Neural cell (in vitro differentiated cells): Measurements from ENCODE around the gene MED15. TPM values are rescaled to one million over a fixed set of nuclear protein-coding genes. Genes with fewer than 3 reads are reported as not detected.

Experiments used
- H2AFZ ChIP-seq: fragments of 200-600, 300-800 bp; sonication (generic), shearing (Covaris generic); 2 replicates; pipeline ENCODE4 v1.6.0; 2014; ENCODE audit warnings: low read depth, mild to moderate bottlenecking, antibody characterized with exemption, low read length, moderate library complexity
- H3F3A ChIP-seq: fragments of 200-600 bp; shearing (Covaris generic); 2 replicates; pipeline ENCODE4 v1.6.1; 2016; ENCODE audit warnings: mild to moderate bottlenecking, moderate library complexity, mixed read lengths, antibody characterized with exemption, low read length; ENCODE audit not compliant: insufficient read depth, poor library complexity, severe bottlenecking
- H3K27ac ChIP-seq: fragments of 200-600, 300-800 bp; sonication (generic), shearing (Covaris generic); 2 replicates; pipeline ENCODE4 v1.5.1; 2014; ENCODE audit warnings: mild to moderate bottlenecking, low read length, moderate library complexity
- H3K27me3 ChIP-seq: fragments of 300-800, 200-600 bp; sonication (generic), shearing (Covaris generic); 2 replicates; pipeline ENCODE4 v1.6.0; 2014; ENCODE audit warnings: mild to moderate bottlenecking, low read depth, low read length, moderate library complexity; ENCODE audit not compliant: insufficient read depth
- H3K36me3 ChIP-seq: fragments of 300-800, 200-600 bp; sonication (generic), shearing (Covaris generic); 2 replicates; pipeline ENCODE4 v1.5.1; 2014; ENCODE audit warnings: mild to moderate bottlenecking, antibody characterized with exemption, low read length, moderate library complexity; ENCODE audit not compliant: insufficient read depth
- H3K4me2 ChIP-seq: fragments of 300-800, 200-600 bp; sonication (generic), shearing (Covaris generic); 2 replicates; pipeline ENCODE4 v1.6.0; 2014; ENCODE audit warnings: mild to moderate bottlenecking, low read length
- H3K4me3 ChIP-seq: fragments of 300-800, 200-600 bp; sonication (generic), shearing (Covaris generic); 2 replicates; pipeline ENCODE4 v1.5.1; 2014; ENCODE audit warnings: mild to moderate bottlenecking, low read length, moderate library complexity
- H3K79me2 ChIP-seq: fragments of 200-600 bp; shearing (Covaris generic); replicated peaks from 2 replicates; pipeline ENCODE4 v1.6.0; 2014; ENCODE audit warnings: mild to moderate bottlenecking, low read length, moderate library complexity; ENCODE audit not compliant: insufficient read depth
- H3K9ac ChIP-seq: fragments of 300-800, 200-600 bp; sonication (generic), shearing (Covaris generic); 2 replicates; pipeline ENCODE4 v1.6.1; 2016; ENCODE audit warnings: mild to moderate bottlenecking, low read length, mixed read lengths
- H3K9me2 ChIP-seq: fragments of 200-600 bp; shearing (Covaris generic); 2 replicates; pipeline ENCODE4 v1.6.1; 2016; ENCODE audit warnings: mild to moderate bottlenecking, low read length, mixed read lengths; ENCODE audit not compliant: insufficient read depth
- H3K9me3 ChIP-seq: fragments of 200-600, 300-800 bp; sonication (generic), shearing (Covaris generic); 2 replicates; pipeline ENCODE4 v1.6.1; 2016; ENCODE audit warnings: mild to moderate bottlenecking, mixed run types, low read length, moderate library complexity, mixed read lengths
- H4K20me1 ChIP-seq: fragments of 200-600 bp; shearing (Covaris generic); 2 replicates; pipeline ENCODE4 v1.6.1; 2016; ENCODE audit warnings: mild to moderate bottlenecking, mixed run types; ENCODE audit not compliant: insufficient read depth
- EP300 ChIP-seq: fragments of 450-650 bp; conservative IDR thresholded peaks from 2 replicates; pipeline ENCODE4 v1.6.1; 2014; ENCODE audit warnings: antibody characterized with exemption, mild to moderate bottlenecking, moderate library complexity; ENCODE audit not compliant: poor library complexity, severe bottlenecking
- EZH2 ChIP-seq: fragments of 200-600, 300-800 bp; shearing (Covaris generic), sonication (generic); IDR thresholded peaks from 2 replicates; pipeline ENCODE4 v1.6.1; 2014; ENCODE audit warnings: antibody characterized with exemption, low read length, borderline replicate concordance, mild to moderate bottlenecking; ENCODE audit not compliant: insufficient read depth, poor library complexity, severe bottlenecking
- MXI1 ChIP-seq: fragments of 450-650 bp; conservative IDR thresholded peaks from 2 replicates; pipeline ENCODE4 v1.6.1; 2014; ENCODE audit warnings: antibody characterized with exemption, mild to moderate bottlenecking; ENCODE audit not compliant: poor library complexity, severe bottlenecking
- POLR2AphosphoS5 ChIP-seq: IDR thresholded peaks from 2 replicates; pipeline ENCODE4 v1.6.1; 2012
- RAD21 ChIP-seq: fragments of 450-650 bp; conservative IDR thresholded peaks from 2 replicates; pipeline ENCODE4 v1.6.1; 2014; ENCODE audit warnings: antibody characterized with exemption, mild to moderate bottlenecking, moderate library complexity
- SMC3 ChIP-seq: fragments of 450-650 bp; conservative IDR thresholded peaks from 2 replicates; pipeline ENCODE4 v1.6.1; 2014; ENCODE audit warnings: antibody characterized with exemption, mild to moderate bottlenecking, moderate library complexity; ENCODE audit not compliant: poor library complexity
- TAF1 ChIP-seq: IDR thresholded peaks from 2 replicates; pipeline ENCODE4 v1.6.1; 2012; ENCODE audit warnings: low read depth
- polyA plus RNA-seq: library from polyadenylated mRNA; depleted of rRNA; stranded (reverse); fragments of >200 nt; gene quantifications from 2 replicates; pipeline ENCODE4 v1.2.3, GENCODE V29; 2014
- TF ChIP-seq, protein P1 (sequence below): IDR thresholded peaks from 2 replicates; pipeline ENCODE4 v1.6.1; 2012; ENCODE audit warnings: borderline replicate concordance
- TF ChIP-seq, protein P2 (sequence below): fragments of 450-650 bp; IDR thresholded peaks from 2 replicates; pipeline ENCODE4 v1.5.1; 2014; ENCODE audit warnings: antibody characterized with exemption, mild to moderate bottlenecking, moderate library complexity; ENCODE audit not compliant: poor library complexity, severe bottlenecking

MED15 gene
- polyA plus RNA-seq, 1 donor from 2014 or later: 13.2 TPM

DNA sequence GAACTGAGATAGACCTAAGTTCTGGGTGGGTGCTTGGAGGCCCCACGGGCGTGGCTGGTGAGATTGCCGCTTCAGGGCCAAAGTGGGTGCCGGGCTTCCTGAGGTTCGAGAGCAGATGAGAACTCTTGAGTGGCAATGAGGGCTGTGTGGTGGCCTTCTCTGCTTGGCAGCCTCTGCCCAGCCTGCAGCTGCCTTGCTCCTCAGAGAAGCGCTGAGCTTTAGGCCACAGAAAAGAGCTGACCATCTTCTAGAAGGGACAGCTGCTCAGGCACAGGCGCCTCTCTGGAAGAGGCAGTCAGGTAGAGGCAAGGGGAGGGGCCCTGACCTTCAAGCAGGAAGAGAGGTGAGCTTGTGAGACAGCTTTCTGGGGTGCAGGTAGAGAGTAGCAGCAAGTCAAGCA, 72.8 kb downstream of the MED15 start:
- Histone ChIP-seq H3K9ac (no peak overlapping the region), H3K9me2 (no peaks in the 10 kb centered on the region), H3K79me2 (no peaks in the 10 kb centered on the region), H4K20me1 (no peaks in the 10 kb centered on the region), H3K27ac (no peak overlapping the region), H3K36me3 (peaks cover 7% of the 10 kb centered on the region), H3F3A (no peaks in the 10 kb centered on the region), H2AFZ (no peak overlapping the region), H3K4me2 (no peak overlapping the region), H3K4me3 (no peak overlapping the region), H3K9me3 (no peaks in the 10 kb centered on the region), H3K27me3 (no peaks in the 10 kb centered on the region)
- no peak for TF ChIP-seq EZH2
- TF ChIP-seq, protein P1, sequence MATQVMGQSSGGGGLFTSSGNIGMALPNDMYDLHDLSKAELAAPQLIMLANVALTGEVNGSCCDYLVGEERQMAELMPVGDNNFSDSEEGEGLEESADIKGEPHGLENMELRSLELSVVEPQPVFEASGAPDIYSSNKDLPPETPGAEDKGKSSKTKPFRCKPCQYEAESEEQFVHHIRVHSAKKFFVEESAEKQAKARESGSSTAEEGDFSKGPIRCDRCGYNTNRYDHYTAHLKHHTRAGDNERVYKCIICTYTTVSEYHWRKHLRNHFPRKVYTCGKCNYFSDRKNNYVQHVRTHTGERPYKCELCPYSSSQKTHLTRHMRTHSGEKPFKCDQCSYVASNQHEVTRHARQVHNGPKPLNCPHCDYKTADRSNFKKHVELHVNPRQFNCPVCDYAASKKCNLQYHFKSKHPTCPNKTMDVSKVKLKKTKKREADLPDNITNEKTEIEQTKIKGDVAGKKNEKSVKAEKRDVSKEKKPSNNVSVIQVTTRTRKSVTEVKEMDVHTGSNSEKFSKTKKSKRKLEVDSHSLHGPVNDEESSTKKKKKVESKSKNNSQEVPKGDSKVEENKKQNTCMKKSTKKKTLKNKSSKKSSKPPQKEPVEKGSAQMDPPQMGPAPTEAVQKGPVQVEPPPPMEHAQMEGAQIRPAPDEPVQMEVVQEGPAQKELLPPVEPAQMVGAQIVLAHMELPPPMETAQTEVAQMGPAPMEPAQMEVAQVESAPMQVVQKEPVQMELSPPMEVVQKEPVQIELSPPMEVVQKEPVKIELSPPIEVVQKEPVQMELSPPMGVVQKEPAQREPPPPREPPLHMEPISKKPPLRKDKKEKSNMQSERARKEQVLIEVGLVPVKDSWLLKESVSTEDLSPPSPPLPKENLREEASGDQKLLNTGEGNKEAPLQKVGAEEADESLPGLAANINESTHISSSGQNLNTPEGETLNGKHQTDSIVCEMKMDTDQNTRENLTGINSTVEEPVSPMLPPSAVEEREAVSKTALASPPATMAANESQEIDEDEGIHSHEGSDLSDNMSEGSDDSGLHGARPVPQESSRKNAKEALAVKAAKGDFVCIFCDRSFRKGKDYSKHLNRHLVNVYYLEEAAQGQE: no peak
- TF ChIP-seq, protein P2, sequence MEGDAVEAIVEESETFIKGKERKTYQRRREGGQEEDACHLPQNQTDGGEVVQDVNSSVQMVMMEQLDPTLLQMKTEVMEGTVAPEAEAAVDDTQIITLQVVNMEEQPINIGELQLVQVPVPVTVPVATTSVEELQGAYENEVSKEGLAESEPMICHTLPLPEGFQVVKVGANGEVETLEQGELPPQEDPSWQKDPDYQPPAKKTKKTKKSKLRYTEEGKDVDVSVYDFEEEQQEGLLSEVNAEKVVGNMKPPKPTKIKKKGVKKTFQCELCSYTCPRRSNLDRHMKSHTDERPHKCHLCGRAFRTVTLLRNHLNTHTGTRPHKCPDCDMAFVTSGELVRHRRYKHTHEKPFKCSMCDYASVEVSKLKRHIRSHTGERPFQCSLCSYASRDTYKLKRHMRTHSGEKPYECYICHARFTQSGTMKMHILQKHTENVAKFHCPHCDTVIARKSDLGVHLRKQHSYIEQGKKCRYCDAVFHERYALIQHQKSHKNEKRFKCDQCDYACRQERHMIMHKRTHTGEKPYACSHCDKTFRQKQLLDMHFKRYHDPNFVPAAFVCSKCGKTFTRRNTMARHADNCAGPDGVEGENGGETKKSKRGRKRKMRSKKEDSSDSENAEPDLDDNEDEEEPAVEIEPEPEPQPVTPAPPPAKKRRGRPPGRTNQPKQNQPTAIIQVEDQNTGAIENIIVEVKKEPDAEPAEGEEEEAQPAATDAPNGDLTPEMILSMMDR: no peak

DNA sequence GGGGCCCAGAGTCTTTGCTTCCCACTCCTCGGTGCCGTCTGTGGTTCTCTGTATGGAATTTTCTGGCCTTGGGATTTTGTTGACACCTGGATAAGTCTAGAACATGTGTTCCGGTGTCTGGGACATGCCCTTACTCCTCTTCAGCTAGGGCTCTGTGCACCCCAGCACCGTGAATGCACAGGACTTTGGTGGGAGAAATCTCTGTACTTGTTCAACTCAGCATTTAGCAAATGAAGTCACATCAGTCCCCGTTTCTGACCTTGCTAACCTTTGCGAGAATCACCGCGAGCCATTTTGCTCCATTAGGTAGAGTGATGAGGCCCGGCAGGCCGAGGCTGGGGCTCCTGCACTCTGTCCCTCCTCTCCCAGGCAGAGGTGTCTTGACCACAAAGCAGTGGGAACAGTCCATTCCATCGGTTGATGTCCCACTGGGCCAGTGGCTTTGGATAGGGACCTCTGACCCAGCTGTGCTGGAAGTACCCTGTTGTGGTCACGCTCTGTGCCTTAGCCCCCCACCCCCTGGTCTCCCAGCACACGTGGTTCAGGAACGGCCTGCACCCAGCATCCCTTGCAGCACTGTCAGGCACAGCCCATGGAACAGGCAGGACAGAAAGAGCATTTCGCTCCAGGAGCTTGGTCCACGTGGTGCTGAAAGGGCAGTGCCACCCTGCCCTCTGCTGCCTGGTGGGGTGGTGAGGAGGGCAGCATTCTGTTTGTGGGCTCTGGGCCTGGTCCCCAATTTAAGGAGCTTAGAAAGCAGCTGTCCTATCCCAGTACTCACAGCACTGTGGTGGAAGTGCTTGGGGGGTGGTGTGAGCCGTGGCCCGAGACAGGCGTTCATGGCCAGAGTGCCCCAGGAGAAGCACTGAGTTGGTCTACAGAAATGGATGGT, 73.4 kb downstream of the MED15 start:
- Histone ChIP-seq H4K20me1 (no peaks in the 10 kb centered on the region), H3K9me2 (no peaks in the 10 kb centered on the region), H3K36me3 (peaks cover 6% of the 10 kb centered on the region), H3F3A (no peaks in the 10 kb centered on the region), H3K27ac (no peak overlapping the region), H3K9me3 (no peaks in the 10 kb centered on the region), H2AFZ (no peak overlapping the region), H3K79me2 (no peaks in the 10 kb centered on the region), H3K4me2 (no peak overlapping the region), H3K4me3 (no peak overlapping the region), H3K9ac (no peak overlapping the region), H3K27me3 (no peaks in the 10 kb centered on the region)
- TF ChIP-seq SMC3 (no peak), EZH2 (no peak), POLR2AphosphoS5 (no peak), RAD21 (no peak), TAF1 (no peak), EP300 (no peak), MXI1 (no peak)
- TF ChIP-seq, protein P1: no peak
- TF ChIP-seq, protein P2: no peak
